WTC11 (cell line): ENCODE results near the gene DNASE1L2.

Experiments
- ATF3 ChIP-seq: sonication (generic); formaldehyde crosslinking; conservative IDR thresholded peaks from 2 replicates; pipeline ENCODE4 v1.8.1; 2022; ENCODE audit warnings: mild to moderate bottlenecking, missing genetic modification reagents
- CBFB ChIP-seq: sonication (generic); formaldehyde crosslinking; IDR thresholded peaks from 2 replicates; pipeline ENCODE4 v1.8.1; 2022; ENCODE audit warnings: mild to moderate bottlenecking, low read depth, missing genetic modification reagents
- CTCF ChIP-seq: fragments of 200-600 bp; IDR thresholded peaks from 2 replicates; pipeline ENCODE4 v1.8.0; 2022; ENCODE audit warnings: antibody characterized with exemption
- ETV6 ChIP-seq: sonication (generic); formaldehyde crosslinking; IDR thresholded peaks from 2 replicates; pipeline ENCODE4 v1.8.1; 2022; ENCODE audit warnings: mild to moderate bottlenecking, missing genetic modification reagents
- JUN ChIP-seq: sonication (generic); formaldehyde crosslinking; IDR thresholded peaks from 2 replicates; pipeline ENCODE4 v1.8.0; 2023; ENCODE audit warnings: mild to moderate bottlenecking, missing genetic modification reagents
- NFE2L1 ChIP-seq: sonication (generic); formaldehyde crosslinking; IDR thresholded peaks from 2 replicates; pipeline ENCODE4 v1.8.1; 2023; ENCODE audit warnings: missing genetic modification reagents
- NFYB ChIP-seq: sonication (generic); formaldehyde crosslinking; conservative IDR thresholded peaks from 2 replicates; pipeline ENCODE4 v1.8.0; 2022; ENCODE audit warnings: low read depth, missing genetic modification reagents
- NR2C2 ChIP-seq: sonication (generic); formaldehyde crosslinking; IDR thresholded peaks from 2 replicates; pipeline ENCODE4 v1.8.0; 2022; ENCODE audit warnings: mild to moderate bottlenecking, missing genetic modification reagents
- RORB ChIP-seq: fragments of 250-450 bp; sonication (Bioruptor Pico); IDR thresholded peaks from 2 replicates; pipeline ENCODE4 v1.9.0; 2021; ENCODE audit warnings: mild to moderate bottlenecking
- SMAD4 ChIP-seq: sonication (generic); formaldehyde crosslinking; IDR thresholded peaks from 2 replicates; pipeline ENCODE4 v1.8.0; 2022; ENCODE audit warnings: mild to moderate bottlenecking, missing genetic modification reagents

- TF ChIP-seq ATF3 (no peak), CTCF (no peak), JUN (CRISPR knock-in tag) (no peak), CBFB (CRISPR knock-in tag) (no peak), ETV6 (CRISPR knock-in tag) (no peak), NFE2L1 (CRISPR knock-in tag) (no peak), RORB (no peak), NFYB (CRISPR knock-in tag) (no peak), NR2C2 (CRISPR knock-in tag) (no peak), SMAD4 (CRISPR knock-in tag) (no peak)
Measured at GRCh38 chr16:2284001-2284770, 47.9 kb downstream of the DNASE1L2 start.
